ENCODE measurements around the gene PPP1R37.

PPP1R37 gene, protein sequence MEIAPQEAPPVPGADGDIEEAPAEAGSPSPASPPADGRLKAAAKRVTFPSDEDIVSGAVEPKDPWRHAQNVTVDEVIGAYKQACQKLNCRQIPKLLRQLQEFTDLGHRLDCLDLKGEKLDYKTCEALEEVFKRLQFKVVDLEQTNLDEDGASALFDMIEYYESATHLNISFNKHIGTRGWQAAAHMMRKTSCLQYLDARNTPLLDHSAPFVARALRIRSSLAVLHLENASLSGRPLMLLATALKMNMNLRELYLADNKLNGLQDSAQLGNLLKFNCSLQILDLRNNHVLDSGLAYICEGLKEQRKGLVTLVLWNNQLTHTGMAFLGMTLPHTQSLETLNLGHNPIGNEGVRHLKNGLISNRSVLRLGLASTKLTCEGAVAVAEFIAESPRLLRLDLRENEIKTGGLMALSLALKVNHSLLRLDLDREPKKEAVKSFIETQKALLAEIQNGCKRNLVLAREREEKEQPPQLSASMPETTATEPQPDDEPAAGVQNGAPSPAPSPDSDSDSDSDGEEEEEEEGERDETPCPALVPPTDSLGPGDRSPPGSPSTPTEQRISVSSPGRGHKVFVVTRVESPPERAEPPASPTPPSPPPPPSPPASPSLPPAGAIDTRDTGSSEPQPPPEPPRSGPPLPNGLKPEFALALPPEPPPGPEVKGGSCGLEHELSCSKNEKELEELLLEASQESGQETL

GRCh38 chr19:45092747-45093678 lies at the start of gene PPP1R37:
Gene PPP1R37 (plus strand): TSS chr19:45093179. CDS start chr19:45093326, 147 bp downstream.
- no peaks in the 10 kb centered on the region for H3K27me3 ChIP-seq (ENCODE audit: control insufficient read depth, insufficient read depth, low read length)
- H3K27ac ChIP-seq (ENCODE audit: low read length): peak within 1 kb of the TSS; percentile 98
- H3K4me1 ChIP-seq (ENCODE audit: control insufficient read depth, low read depth, low read length): peaks cover 4% of the 10 kb centered on the region
- peak within 1 kb of the TSS; percentile 97 for H3K9ac ChIP-seq (ENCODE audit: low read length)
- no peaks in the 10 kb centered on the region for H3K9me3 ChIP-seq (ENCODE audit: control insufficient read depth, low read depth, low read length)
- peaks cover 11% of the 10 kb centered on the region for H3K36me3 ChIP-seq (ENCODE audit: control insufficient read depth, low read depth, low read length)
- peak within 1 kb of the TSS; percentile 85 for H3K4me3 ChIP-seq (ENCODE audit: low read length)

- no peak overlapping the region for H3K9ac ChIP-seq (ENCODE audit: low read length)
- no peak overlapping the region for H3K27ac ChIP-seq (ENCODE audit: low read length)
- no peaks in the 10 kb centered on the region for H3K4me1 ChIP-seq (ENCODE audit: control insufficient read depth, low read depth, low read length)
Measured at GRCh38 chr19:45045671-45046353, 47.2 kb upstream of the PPP1R37 start.

GRCh38 chr19:45046355-45046754 lies 46.6 kb upstream of the PPP1R37 start:
- Histone ChIP-seq H3K9ac (ENCODE audit: low read length) (no peak overlapping the region), H3K9me3 (ENCODE audit: control insufficient read depth, low read depth, low read length) (no peaks in the 10 kb centered on the region), H3K27me3 (ENCODE audit: control insufficient read depth, insufficient read depth, low read length) (no peaks in the 10 kb centered on the region), H3K4me3 (ENCODE audit: low read length) (no peak overlapping the region), H3K27ac (ENCODE audit: low read length) (no peak overlapping the region), H3K36me3 (ENCODE audit: control insufficient read depth, low read depth, low read length) (peaks cover 49% of the 10 kb centered on the region), H3K4me1 (ENCODE audit: control insufficient read depth, low read depth, low read length) (no peaks in the 10 kb centered on the region)

More at GRCh38 chr19:45045671-45046353, 47.2 kb upstream of the PPP1R37 start:
- Histone ChIP-seq H3K36me3 (ENCODE audit: control insufficient read depth, low read depth, low read length) (peaks cover 55% of the 10 kb centered on the region), H3K27me3 (ENCODE audit: control insufficient read depth, insufficient read depth, low read length) (no peaks in the 10 kb centered on the region), H3K4me3 (ENCODE audit: low read length) (no peak overlapping the region), H3K9me3 (ENCODE audit: control insufficient read depth, low read depth, low read length) (no peaks in the 10 kb centered on the region)

DNA sequence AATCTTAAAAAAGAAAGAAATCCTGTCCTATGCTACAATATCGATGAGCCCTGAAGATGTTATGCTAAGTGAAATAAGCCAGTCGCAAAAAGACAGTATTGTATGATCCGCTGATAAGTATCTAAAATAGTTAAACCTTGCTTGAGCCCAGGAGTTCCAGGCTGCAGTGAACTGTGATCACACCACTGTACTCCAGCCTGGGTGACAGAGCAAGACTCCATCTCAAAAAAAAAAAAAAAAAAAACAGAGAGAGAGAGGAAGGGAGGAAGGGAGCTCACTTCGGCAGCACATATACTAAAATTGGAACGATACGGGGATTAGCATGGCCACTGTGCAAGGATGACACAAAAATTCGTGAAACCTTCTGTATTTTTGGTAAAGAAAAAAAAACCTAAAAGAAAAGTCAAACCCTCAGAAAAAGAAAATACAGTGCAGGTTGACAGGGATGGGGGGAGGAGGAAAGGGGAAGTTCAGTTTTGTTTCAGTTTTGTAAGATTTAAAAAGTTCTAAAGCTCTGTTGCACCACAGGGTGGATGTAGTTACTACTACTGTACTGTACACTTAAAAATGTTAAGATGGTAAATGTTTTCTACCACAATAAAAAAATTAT lies 45.7 kb upstream of the PPP1R37 start:
- Histone ChIP-seq H3K27me3 (ENCODE audit: control insufficient read depth, insufficient read depth, low read length) (no peaks in the 10 kb centered on the region), H3K9ac (ENCODE audit: low read length) (no peak overlapping the region), H3K36me3 (ENCODE audit: control insufficient read depth, low read depth, low read length) (peaks cover 42% of the 10 kb centered on the region), H3K4me3 (ENCODE audit: low read length) (no peak overlapping the region), H3K27ac (ENCODE audit: low read length) (no peak overlapping the region), H3K4me1 (ENCODE audit: control insufficient read depth, low read depth, low read length) (no peaks in the 10 kb centered on the region), H3K9me3 (ENCODE audit: control insufficient read depth, low read depth, low read length) (no peaks in the 10 kb centered on the region)

- H3K9ac ChIP-seq (ENCODE audit: low read length): no peak overlapping the region
- H3K27me3 ChIP-seq (ENCODE audit: control insufficient read depth, insufficient read depth, low read length): no peaks in the 10 kb centered on the region
- no peaks in the 10 kb centered on the region for H3K9me3 ChIP-seq (ENCODE audit: control insufficient read depth, low read depth, low read length)
- H3K4me3 ChIP-seq (ENCODE audit: low read length): no peak overlapping the region
- no peaks in the 10 kb centered on the region for H3K4me1 ChIP-seq (ENCODE audit: control insufficient read depth, low read depth, low read length)
- no peak overlapping the region for H3K27ac ChIP-seq (ENCODE audit: low read length)
- H3K36me3 ChIP-seq (ENCODE audit: control insufficient read depth, low read depth, low read length): peaks cover 33% of the 10 kb centered on the region
Measured at GRCh38 chr19:45049073-45049736, 43.8 kb upstream of the PPP1R37 start.

DNA sequence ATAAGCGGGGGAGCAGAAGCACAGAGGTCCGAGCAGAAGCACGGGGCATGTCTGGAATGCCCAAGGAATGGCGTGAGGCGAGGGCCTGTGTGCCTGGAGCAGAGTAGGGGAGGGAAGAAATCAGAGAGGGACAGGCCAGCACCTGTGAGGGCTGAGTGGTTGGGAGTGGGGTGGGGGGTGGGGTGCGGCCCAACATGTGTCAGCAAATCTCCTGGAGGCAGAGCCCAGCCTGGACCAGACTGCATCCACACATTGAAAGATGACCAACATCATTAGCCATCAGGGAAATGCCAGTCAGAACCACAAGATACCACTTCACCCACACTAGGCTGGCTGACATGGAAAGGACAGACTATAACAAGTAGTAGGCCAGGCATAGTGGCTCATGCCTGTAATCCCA lies 42.9 kb upstream of the PPP1R37 start:
- Histone ChIP-seq H3K27ac (ENCODE audit: low read length) (no peak overlapping the region), H3K9ac (ENCODE audit: low read length) (no peak overlapping the region), H3K4me1 (ENCODE audit: control insufficient read depth, low read depth, low read length) (no peaks in the 10 kb centered on the region), H3K27me3 (ENCODE audit: control insufficient read depth, insufficient read depth, low read length) (no peaks in the 10 kb centered on the region), H3K36me3 (ENCODE audit: control insufficient read depth, low read depth, low read length) (peaks cover 33% of the 10 kb centered on the region), H3K4me3 (ENCODE audit: low read length) (no peak overlapping the region), H3K9me3 (ENCODE audit: control insufficient read depth, low read depth, low read length) (no peaks in the 10 kb centered on the region)

DNA sequence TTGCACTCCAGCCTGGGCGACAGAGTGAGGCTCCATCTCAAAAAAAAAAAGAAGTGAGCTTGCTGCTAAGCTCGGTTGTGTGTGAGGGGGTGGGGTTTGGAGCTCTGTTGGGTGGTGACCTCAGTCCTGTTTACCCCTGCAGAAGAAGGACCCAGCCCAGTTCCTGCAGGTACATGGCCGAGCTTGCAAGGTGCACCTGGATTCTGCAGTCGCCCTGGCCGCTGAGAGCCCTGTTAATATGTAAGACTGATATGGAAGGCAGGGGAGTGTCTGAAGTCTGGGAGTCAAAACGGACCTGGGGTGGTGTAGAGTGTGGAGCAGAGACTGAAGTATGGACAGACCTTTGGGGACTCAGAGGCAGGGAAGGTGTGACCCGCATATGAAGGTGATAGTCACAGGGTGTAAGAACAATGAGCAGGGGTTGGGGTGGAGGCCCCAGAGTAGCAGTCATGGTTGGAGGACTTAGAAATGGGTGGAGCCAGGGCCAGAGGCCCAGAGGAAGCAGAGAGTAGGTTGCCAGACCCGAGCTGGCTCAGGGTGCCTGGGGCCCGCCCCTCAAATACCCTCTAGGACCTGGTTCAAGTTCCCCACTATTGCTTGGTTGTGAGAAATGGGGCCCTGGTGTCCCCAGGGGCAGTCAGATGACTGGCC lies 40.9 kb upstream of the PPP1R37 start:
- Histone ChIP-seq H3K9me3 (ENCODE audit: control insufficient read depth, low read depth, low read length) (no peaks in the 10 kb centered on the region), H3K27ac (ENCODE audit: low read length) (no peak overlapping the region), H3K27me3 (ENCODE audit: control insufficient read depth, insufficient read depth, low read length) (no peaks in the 10 kb centered on the region), H3K4me1 (ENCODE audit: control insufficient read depth, low read depth, low read length) (no peaks in the 10 kb centered on the region), H3K4me3 (ENCODE audit: low read length) (no peak overlapping the region), H3K36me3 (ENCODE audit: control insufficient read depth, low read depth, low read length) (peaks cover 28% of the 10 kb centered on the region), H3K9ac (ENCODE audit: low read length) (no peak overlapping the region)

DNA sequence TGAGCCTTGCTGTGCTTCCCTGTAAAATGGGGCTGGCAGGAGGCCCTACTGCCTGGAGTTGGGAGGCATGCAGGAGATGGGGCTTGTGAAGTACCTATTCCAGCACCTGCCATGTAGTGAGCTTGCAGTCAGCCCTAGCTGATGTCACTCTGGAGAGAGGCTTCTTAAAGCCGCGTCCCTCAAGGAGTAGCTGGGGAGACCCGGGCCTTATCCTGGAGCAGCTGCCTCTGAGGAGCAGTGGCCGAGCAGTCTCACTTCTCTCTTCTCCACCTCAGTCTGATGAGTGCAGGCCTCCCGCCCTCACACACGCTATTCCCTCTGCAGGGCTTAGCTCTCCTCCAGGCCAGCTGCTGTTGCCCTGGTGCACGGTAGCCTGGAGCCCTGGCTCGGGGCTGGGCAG lies 36.1 kb upstream of the PPP1R37 start:
- Histone ChIP-seq H3K27me3 (ENCODE audit: control insufficient read depth, insufficient read depth, low read length) (no peaks in the 10 kb centered on the region), H3K9ac (ENCODE audit: low read length) (no peak overlapping the region), H3K4me1 (ENCODE audit: control insufficient read depth, low read depth, low read length) (no peaks in the 10 kb centered on the region), H3K36me3 (ENCODE audit: control insufficient read depth, low read depth, low read length) (peaks cover 68% of the 10 kb centered on the region), H3K4me3 (ENCODE audit: low read length) (no peak overlapping the region), H3K9me3 (ENCODE audit: control insufficient read depth, low read depth, low read length) (no peaks in the 10 kb centered on the region), H3K27ac (ENCODE audit: low read length) (no peak overlapping the region)

- no peaks in the 10 kb centered on the region for H3K27me3 ChIP-seq (ENCODE audit: control insufficient read depth, insufficient read depth, low read length)
- no peaks in the 10 kb centered on the region for H3K9me3 ChIP-seq (ENCODE audit: control insufficient read depth, low read depth, low read length)
- H3K36me3 ChIP-seq (ENCODE audit: control insufficient read depth, low read depth, low read length): peaks cover 72% of the 10 kb centered on the region
- H3K9ac ChIP-seq (ENCODE audit: low read length): no peak overlapping the region
- no peak overlapping the region for H3K4me3 ChIP-seq (ENCODE audit: low read length)
- H3K27ac ChIP-seq (ENCODE audit: low read length): no peak overlapping the region
- H3K4me1 ChIP-seq (ENCODE audit: control insufficient read depth, low read depth, low read length): no peaks in the 10 kb centered on the region
Measured at GRCh38 chr19:45057444-45057843, 35.5 kb upstream of the PPP1R37 start.

GRCh38 chr19:45058622-45059159 lies 34.3 kb upstream of the PPP1R37 start:
- Histone ChIP-seq H3K4me3 (ENCODE audit: low read length) (no peak overlapping the region), H3K36me3 (ENCODE audit: control insufficient read depth, low read depth, low read length) (peaks cover 72% of the 10 kb centered on the region), H3K27ac (ENCODE audit: low read length) (no peak overlapping the region)

More at GRCh38 chr19:45058622-45059159, 34.3 kb upstream of the PPP1R37 start:
- no peak overlapping the region for H3K9ac ChIP-seq (ENCODE audit: low read length)
- H3K4me1 ChIP-seq (ENCODE audit: control insufficient read depth, low read depth, low read length): no peaks in the 10 kb centered on the region
- no peaks in the 10 kb centered on the region for H3K9me3 ChIP-seq (ENCODE audit: control insufficient read depth, low read depth, low read length)
- no peaks in the 10 kb centered on the region for H3K27me3 ChIP-seq (ENCODE audit: control insufficient read depth, insufficient read depth, low read length)

Data from iPS-18a (cell line).